Measurements from ENCODE around the gene MLLT3. TPM values are rescaled to one million over a fixed set of nuclear protein-coding genes. Genes with fewer than 3 reads are reported as not detected.
A peak's percentile ranks its signal among the peaks of the same experiment; 100 is the strongest.

Gene MLLT3
- total and polyA plus RNA-seq, 4 donors = 22.0 to 42.3 (median 31.1) TPM

DNA sequence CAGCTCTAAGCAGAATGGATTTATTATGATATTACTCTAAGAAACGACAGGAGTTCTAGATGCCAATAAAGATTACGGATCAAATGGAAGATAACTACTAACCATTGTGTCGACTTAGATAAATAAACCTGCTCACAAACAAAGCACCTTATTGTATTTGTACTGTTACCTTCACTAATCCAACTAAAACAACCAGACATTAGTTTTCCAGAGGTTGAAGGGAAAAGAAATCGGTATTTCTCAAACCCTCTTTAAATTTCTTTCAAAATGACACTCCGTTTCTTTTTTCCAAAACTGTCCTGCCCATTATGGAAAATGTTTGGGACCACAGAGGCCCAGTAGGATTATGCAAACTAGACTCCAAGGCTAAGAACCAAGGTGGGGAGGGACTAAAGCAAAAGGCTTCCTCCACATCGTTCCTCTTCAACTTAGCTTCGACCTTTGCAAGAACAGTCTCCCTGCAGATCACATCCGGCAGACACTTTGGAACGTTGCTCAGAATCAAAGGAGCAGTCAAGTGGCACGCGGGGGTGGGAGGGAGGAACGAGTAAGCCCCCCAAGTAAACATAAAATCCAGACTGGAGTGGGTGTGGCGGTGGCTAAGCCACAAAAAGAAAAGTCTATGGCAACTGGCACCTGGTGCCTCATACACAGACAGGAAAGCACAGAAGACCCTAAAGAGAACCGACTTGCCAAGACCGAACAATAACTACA, 2.7 kb downstream of the MLLT3 start:
- Histone ChIP-seq H3K27ac (ENCODE audit: low read depth, low read length) (no peak overlapping the region), H3K4me3 (ENCODE audit: low read depth, low read length) (peak overlapping the region; percentile 98), H3K27me3 (ENCODE audit: control insufficient read depth, insufficient read depth, low read length) (peaks cover 8% of the 10 kb centered on the region), H3K36me3 (ENCODE audit: control insufficient read depth, insufficient read depth, low read length) (no peaks in the 10 kb centered on the region), H3K9me3 (ENCODE audit: control insufficient read depth, insufficient read depth, low read length) (no peaks in the 10 kb centered on the region), H3K4me1 (ENCODE audit: control insufficient read depth, insufficient read depth, low read length) (peaks cover 10% of the 10 kb centered on the region)
- DNase-seq (ENCODE audit: low read depth in 4 of 6, low spot score in 6 of 6) = peak in 2 of 6 donors; percentile 67
- 4% methylated on average over 6 of the region's 15 CpGs for WGBS (ENCODE audit: insufficient coverage)

DNA sequence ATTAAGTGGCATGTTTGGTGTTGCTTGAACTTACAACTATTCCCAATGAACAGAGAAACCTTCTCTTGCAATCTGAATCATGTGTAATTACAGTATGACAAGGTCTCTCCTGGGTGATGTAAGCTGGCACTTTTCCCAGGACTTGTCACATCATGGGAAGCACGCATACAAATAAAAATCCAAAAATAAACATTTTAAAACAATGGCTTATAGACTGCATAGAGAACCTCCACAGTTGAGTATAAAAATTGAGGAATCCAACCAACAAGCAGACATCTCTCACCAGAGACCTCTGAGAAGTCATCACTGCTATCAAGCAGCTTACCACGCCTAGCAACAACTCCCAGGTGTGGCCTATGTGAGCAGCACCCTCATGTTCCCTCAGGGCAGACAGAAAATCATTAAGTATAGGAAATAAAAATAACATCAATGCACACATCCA, 3.9 kb downstream of the MLLT3 start:
- Histone ChIP-seq H3K36me3 (ENCODE audit: control insufficient read depth, insufficient read depth, low read length) (no peaks in the 10 kb centered on the region), H3K4me3 (ENCODE audit: low read depth, low read length) (no peak overlapping the region)

DNA sequence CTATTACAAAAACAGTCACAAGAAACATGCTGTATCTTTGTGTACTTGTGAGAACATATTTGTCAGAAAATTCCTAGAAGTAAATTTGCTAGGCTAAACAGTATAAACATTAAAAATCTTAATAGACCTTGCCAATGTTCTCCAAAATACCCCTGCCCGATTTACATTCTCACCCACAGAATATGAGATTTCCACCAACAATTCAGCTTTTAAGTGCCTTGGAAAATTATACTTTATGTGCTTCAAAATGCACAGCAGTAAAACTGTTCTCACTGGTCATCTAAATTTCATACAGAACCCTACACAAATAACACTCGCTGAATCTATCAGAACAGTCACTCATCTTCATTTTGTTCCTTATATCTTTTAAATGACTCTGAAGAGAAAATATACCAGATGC, 5.5 kb downstream of the MLLT3 start:
- Histone ChIP-seq H3K36me3 (ENCODE audit: control insufficient read depth, insufficient read depth, low read length) (no peaks in the 10 kb centered on the region), H3K27ac (ENCODE audit: low read depth, low read length) (no peak overlapping the region), H3K4me3 (ENCODE audit: low read depth, low read length) (no peak overlapping the region), H3K4me1 (ENCODE audit: control insufficient read depth, insufficient read depth, low read length) (no peaks in the 10 kb centered on the region), H3K27me3 (ENCODE audit: control insufficient read depth, insufficient read depth, low read length) (no peaks in the 10 kb centered on the region), H3K9me3 (ENCODE audit: control insufficient read depth, insufficient read depth, low read length) (no peaks in the 10 kb centered on the region)
- 82% methylated on average over 1 of the region's 2 CpGs for WGBS (ENCODE audit: insufficient coverage)
- DNase-seq (ENCODE audit: low read depth in 4 of 6, low spot score in 6 of 6) = no peak

More for the DNA sequence above, 3.9 kb downstream of the MLLT3 start:
- no CpG with 5 or more reads among the region's 2 CpGs for WGBS (ENCODE audit: insufficient coverage)
- H3K27me3 ChIP-seq (ENCODE audit: control insufficient read depth, insufficient read depth, low read length) = peaks cover under 1% of the 10 kb centered on the region
- no peaks in the 10 kb centered on the region for H3K9me3 ChIP-seq (ENCODE audit: control insufficient read depth, insufficient read depth, low read length)
- H3K4me1 ChIP-seq (ENCODE audit: control insufficient read depth, insufficient read depth, low read length) = peaks cover 8% of the 10 kb centered on the region
- H3K27ac ChIP-seq (ENCODE audit: low read depth, low read length) = no peak overlapping the region
- peak in 2 of 6 donors; percentile 59 to 66 for DNase-seq (ENCODE audit: low read depth in 4 of 6, low spot score in 6 of 6)

- Histone ChIP-seq H3K27ac (ENCODE audit: low read depth, low read length) (no peak overlapping the region), H3K4me1 (ENCODE audit: control insufficient read depth, insufficient read depth, low read length) (no peaks in the 10 kb centered on the region)
- 100% methylated on average over 2 of the region's 2 CpGs for WGBS (ENCODE audit: insufficient coverage)
Measured at GRCh38 chr9:20614602-20615216, 7.6 kb downstream of the MLLT3 start.

DNA sequence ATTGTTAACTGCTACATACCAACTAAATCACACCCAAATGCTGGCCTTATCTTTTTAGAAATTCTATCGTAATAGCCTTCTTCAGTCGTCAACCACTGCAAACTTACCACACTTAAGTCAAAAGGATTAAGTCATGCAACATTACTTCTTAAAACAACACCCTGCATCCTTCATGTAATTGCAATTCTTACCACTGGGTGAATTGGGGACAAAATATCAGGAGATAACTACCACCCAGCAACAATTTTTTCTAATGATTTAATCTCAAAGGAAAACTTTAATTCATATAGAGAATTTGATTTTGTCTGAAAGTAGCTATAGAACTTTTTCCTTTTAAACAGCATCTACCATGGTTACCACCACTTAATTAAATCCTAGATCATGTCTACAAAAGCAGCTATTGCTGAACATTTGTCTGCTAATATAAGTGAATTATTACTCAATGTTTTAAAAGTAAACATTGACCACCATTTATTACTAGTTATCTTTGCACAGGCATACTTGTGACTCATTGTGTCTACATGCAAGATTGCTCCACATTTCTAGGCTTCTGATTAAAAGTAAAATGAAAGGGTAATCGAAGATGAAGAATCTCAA, 10.5 kb downstream of the MLLT3 start:
- WGBS (ENCODE audit: insufficient coverage) = no CpG with 5 or more reads among the region's 3 CpGs
- H3K36me3 ChIP-seq (ENCODE audit: control insufficient read depth, insufficient read depth, low read length) = no peaks in the 10 kb centered on the region
- H3K9me3 ChIP-seq (ENCODE audit: control insufficient read depth, insufficient read depth, low read length) = no peaks in the 10 kb centered on the region
- no peak for DNase-seq (ENCODE audit: low read depth in 4 of 6, low spot score in 6 of 6)
- H3K4me1 ChIP-seq (ENCODE audit: control insufficient read depth, insufficient read depth, low read length) = no peaks in the 10 kb centered on the region
- H3K27me3 ChIP-seq (ENCODE audit: control insufficient read depth, insufficient read depth, low read length) = no peaks in the 10 kb centered on the region
- H3K27ac ChIP-seq (ENCODE audit: low read depth, low read length) = no peak overlapping the region
- no peak overlapping the region for H3K4me3 ChIP-seq (ENCODE audit: low read depth, low read length)

More at GRCh38 chr9:20614602-20615216, 7.6 kb downstream of the MLLT3 start:
- DNase-seq (ENCODE audit: low read depth in 4 of 6, low spot score in 6 of 6) = no peak
- Histone ChIP-seq H3K4me3 (ENCODE audit: low read depth, low read length) (no peak overlapping the region), H3K9me3 (ENCODE audit: control insufficient read depth, insufficient read depth, low read length) (no peaks in the 10 kb centered on the region), H3K36me3 (ENCODE audit: control insufficient read depth, insufficient read depth, low read length) (no peaks in the 10 kb centered on the region), H3K27me3 (ENCODE audit: control insufficient read depth, insufficient read depth, low read length) (no peaks in the 10 kb centered on the region)

DNA sequence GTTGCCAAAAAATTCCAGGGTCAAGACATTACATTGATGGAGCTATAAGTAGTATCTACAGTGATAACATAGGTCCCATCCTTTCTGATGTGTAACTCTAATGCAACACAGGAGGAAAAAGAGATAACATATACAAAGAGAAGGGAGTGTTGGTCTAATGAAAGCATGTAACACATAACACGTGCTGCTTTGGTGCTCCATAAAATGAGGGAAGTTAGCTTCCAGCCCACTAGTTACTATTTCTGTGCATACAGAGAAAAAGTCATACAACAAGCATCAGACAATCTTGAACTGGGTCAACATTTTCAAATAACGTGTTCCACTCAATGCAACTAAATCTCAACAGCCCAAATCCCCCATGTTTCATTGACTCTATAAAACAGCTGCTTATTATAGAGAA, 11.7 kb downstream of the MLLT3 start:
- H3K9me3 ChIP-seq (ENCODE audit: control insufficient read depth, insufficient read depth, low read length) = no peaks in the 10 kb centered on the region
- H3K4me3 ChIP-seq (ENCODE audit: low read depth, low read length) = no peak overlapping the region
- no peak overlapping the region for H3K27ac ChIP-seq (ENCODE audit: low read depth, low read length)
- H3K27me3 ChIP-seq (ENCODE audit: control insufficient read depth, insufficient read depth, low read length) = no peaks in the 10 kb centered on the region
- no peaks in the 10 kb centered on the region for H3K36me3 ChIP-seq (ENCODE audit: control insufficient read depth, insufficient read depth, low read length)
- no peaks in the 10 kb centered on the region for H3K4me1 ChIP-seq (ENCODE audit: control insufficient read depth, insufficient read depth, low read length)
- WGBS (ENCODE audit: insufficient coverage) = 40% methylated on average over 1 of the region's 2 CpGs
- DNase-seq (ENCODE audit: low read depth in 4 of 6, low spot score in 6 of 6) = no peak

- Histone ChIP-seq H3K27me3 (ENCODE audit: control insufficient read depth, insufficient read depth, low read length) (no peaks in the 10 kb centered on the region), H3K27ac (ENCODE audit: low read depth, low read length) (no peak overlapping the region), H3K9me3 (ENCODE audit: control insufficient read depth, insufficient read depth, low read length) (no peaks in the 10 kb centered on the region), H3K4me3 (ENCODE audit: low read depth, low read length) (no peak overlapping the region), H3K36me3 (ENCODE audit: control insufficient read depth, insufficient read depth, low read length) (no peaks in the 10 kb centered on the region), H3K4me1 (ENCODE audit: control insufficient read depth, insufficient read depth, low read length) (no peaks in the 10 kb centered on the region)
- WGBS (ENCODE audit: insufficient coverage) = no CpG with 5 or more reads among the region's 5 CpGs
- DNase-seq (ENCODE audit: low read depth in 4 of 6, low spot score in 6 of 6) = no peak
Measured at GRCh38 chr9:20608582-20608981, 13.7 kb downstream of the MLLT3 start.

- H3K4me3 ChIP-seq (ENCODE audit: low read depth, low read length) = no peak overlapping the region
- no peaks in the 10 kb centered on the region for H3K36me3 ChIP-seq (ENCODE audit: control insufficient read depth, insufficient read depth, low read length)
- no peaks in the 10 kb centered on the region for H3K4me1 ChIP-seq (ENCODE audit: control insufficient read depth, insufficient read depth, low read length)
- WGBS (ENCODE audit: insufficient coverage) = no CpG with 5 or more reads among the region's 2 CpGs
- DNase-seq (ENCODE audit: low read depth in 4 of 6, low spot score in 6 of 6) = peak in 2 of 6 donors; percentile 44 to 47
- H3K27ac ChIP-seq (ENCODE audit: low read depth, low read length) = no peak overlapping the region
- H3K27me3 ChIP-seq (ENCODE audit: control insufficient read depth, insufficient read depth, low read length) = no peaks in the 10 kb centered on the region
- H3K9me3 ChIP-seq (ENCODE audit: control insufficient read depth, insufficient read depth, low read length) = no peaks in the 10 kb centered on the region
Measured at GRCh38 chr9:20606652-20607051, 15.6 kb downstream of the MLLT3 start.

DNA sequence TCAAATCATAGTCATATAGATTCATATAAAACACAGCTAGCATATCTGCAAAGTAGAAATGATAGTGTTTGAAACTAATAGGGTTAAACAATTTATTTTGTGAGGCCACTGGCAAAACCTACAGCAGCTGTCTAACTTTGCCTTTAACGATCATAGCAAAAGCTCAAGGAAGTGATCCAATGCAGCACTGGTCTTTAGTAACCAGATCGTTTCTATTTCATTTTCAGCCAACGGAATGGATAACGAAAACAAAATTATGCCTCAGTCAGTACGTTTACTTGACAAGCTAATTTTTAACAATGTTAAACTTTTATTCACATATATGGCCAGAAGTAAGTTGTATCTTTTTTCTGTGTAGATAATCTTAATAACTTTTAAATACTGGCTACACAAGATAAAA, 17.7 kb downstream of the MLLT3 start:
- Histone ChIP-seq H3K27ac (ENCODE audit: low read depth, low read length) (no peak overlapping the region), H3K36me3 (ENCODE audit: control insufficient read depth, insufficient read depth, low read length) (no peaks in the 10 kb centered on the region), H3K9me3 (ENCODE audit: control insufficient read depth, insufficient read depth, low read length) (no peaks in the 10 kb centered on the region), H3K4me1 (ENCODE audit: control insufficient read depth, insufficient read depth, low read length) (no peaks in the 10 kb centered on the region), H3K4me3 (ENCODE audit: low read depth, low read length) (no peak overlapping the region), H3K27me3 (ENCODE audit: control insufficient read depth, insufficient read depth, low read length) (no peaks in the 10 kb centered on the region)
- WGBS (ENCODE audit: insufficient coverage) = 33% methylated on average over 1 of the region's 5 CpGs
- DNase-seq (ENCODE audit: low read depth in 4 of 6, low spot score in 6 of 6) = no peak

Measured in spinal cord (tissue), 10 donors.